SK-N-SH treated with all-trans-retinoic acid at 6 μM for 48 hours (cell line): ENCODE measurements around the gene AKAP14.

Experiments
- ISL1 ChIP-seq: fragments of 250-450 bp; sonication (Bioruptor Pico); IDR thresholded peaks from 2 replicates; pipeline ENCODE4 v2.1.2; 2022; ENCODE audit warnings: mild to moderate bottlenecking, moderate library complexity
- OSR1 ChIP-seq: fragments of 250-450 bp; sonication (Bioruptor Pico); IDR thresholded peaks from 2 replicates; pipeline ENCODE4 v1.8.0; 2022; ENCODE audit warnings: moderate library complexity, mild to moderate bottlenecking, inconsistent platforms
- RARB ChIP-seq: fragments of 250-450 bp; sonication (Bioruptor Pico); IDR thresholded peaks from 2 replicates; pipeline ENCODE4 v1.8.0; 2021; ENCODE audit warnings: mild to moderate bottlenecking, moderate library complexity
- TSHZ2 ChIP-seq: fragments of 250-450 bp; sonication (Bioruptor Pico); IDR thresholded peaks from 2 replicates; pipeline ENCODE4 v1.5.0; 2020; ENCODE audit warnings: mild to moderate bottlenecking, moderate library complexity
- ZFP3 ChIP-seq: fragments of 250-450 bp; sonication (Bioruptor Pico); IDR thresholded peaks from 2 replicates; pipeline ENCODE4 v1.5.0; 2020; ENCODE audit warnings: mild to moderate bottlenecking, moderate library complexity
- ZFP30 ChIP-seq: fragments of 450-650 bp; formaldehyde crosslinking; IDR thresholded peaks from 2 replicates; pipeline ENCODE4 v1.5.0; 2022; ENCODE audit warnings: mild to moderate bottlenecking, moderate library complexity
- ZNF565 ChIP-seq: fragments of 450-650 bp; formaldehyde crosslinking; conservative IDR thresholded peaks from 2 replicates; pipeline ENCODE4 v1.5.0; 2020; ENCODE audit warnings: low read depth, mild to moderate bottlenecking, moderate library complexity
- TF ChIP-seq, protein P1 (sequence below): fragments of 250-450 bp; sonication (Bioruptor Pico); IDR thresholded peaks from 2 replicates; pipeline ENCODE4 v1.8.0; 2020; ENCODE audit warnings: mild to moderate bottlenecking, moderate library complexity, borderline replicate concordance
- TF ChIP-seq, protein P2 (sequence below): fragments of 250-450 bp; sonication (Bioruptor Pico); IDR thresholded peaks from 2 replicates; pipeline ENCODE4 v1.5.1; 2021; ENCODE audit warnings: mild to moderate bottlenecking, moderate library complexity

- TF ChIP-seq TSHZ2 (CRISPR knock-in tag): no peak
- no peak for TF ChIP-seq ZFP30 (CRISPR knock-in tag)
- TF ChIP-seq, protein P1, sequence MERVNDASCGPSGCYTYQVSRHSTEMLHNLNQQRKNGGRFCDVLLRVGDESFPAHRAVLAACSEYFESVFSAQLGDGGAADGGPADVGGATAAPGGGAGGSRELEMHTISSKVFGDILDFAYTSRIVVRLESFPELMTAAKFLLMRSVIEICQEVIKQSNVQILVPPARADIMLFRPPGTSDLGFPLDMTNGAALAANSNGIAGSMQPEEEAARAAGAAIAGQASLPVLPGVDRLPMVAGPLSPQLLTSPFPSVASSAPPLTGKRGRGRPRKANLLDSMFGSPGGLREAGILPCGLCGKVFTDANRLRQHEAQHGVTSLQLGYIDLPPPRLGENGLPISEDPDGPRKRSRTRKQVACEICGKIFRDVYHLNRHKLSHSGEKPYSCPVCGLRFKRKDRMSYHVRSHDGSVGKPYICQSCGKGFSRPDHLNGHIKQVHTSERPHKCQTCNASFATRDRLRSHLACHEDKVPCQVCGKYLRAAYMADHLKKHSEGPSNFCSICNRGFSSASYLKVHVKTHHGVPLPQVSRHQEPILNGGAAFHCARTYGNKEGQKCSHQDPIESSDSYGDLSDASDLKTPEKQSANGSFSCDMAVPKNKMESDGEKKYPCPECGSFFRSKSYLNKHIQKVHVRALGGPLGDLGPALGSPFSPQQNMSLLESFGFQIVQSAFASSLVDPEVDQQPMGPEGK (CRISPR knock-in tag): no peak
- no peak for TF ChIP-seq ISL1 (CRISPR knock-in tag)
- no peak for TF ChIP-seq OSR1 (CRISPR knock-in tag)
- TF ChIP-seq ZNF565 (CRISPR knock-in tag): no peak
- no peak for TF ChIP-seq ZFP3
- no peak for TF ChIP-seq RARB (CRISPR knock-in tag)
- TF ChIP-seq, protein P2, sequence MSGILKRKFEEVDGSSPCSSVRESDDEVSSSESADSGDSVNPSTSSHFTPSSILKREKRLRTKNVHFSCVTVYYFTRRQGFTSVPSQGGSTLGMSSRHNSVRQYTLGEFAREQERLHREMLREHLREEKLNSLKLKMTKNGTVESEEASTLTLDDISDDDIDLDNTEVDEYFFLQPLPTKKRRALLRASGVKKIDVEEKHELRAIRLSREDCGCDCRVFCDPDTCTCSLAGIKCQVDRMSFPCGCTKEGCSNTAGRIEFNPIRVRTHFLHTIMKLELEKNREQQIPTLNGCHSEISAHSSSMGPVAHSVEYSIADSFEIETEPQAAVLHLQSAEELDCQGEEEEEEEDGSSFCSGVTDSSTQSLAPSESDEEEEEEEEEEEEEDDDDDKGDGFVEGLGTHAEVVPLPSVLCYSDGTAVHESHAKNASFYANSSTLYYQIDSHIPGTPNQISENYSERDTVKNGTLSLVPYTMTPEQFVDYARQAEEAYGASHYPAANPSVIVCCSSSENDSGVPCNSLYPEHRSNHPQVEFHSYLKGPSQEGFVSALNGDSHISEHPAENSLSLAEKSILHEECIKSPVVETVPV (CRISPR knock-in tag): no peak
Measured at GRCh38 chrX:119916310-119916709, 20.6 kb downstream of the AKAP14 start.
